HG02623 (cell line): ENCODE data around the gene CTF1.
"Not testable (repeated sequence)": the region's sequence is repeated elsewhere in the genome, so short reads cannot be mapped to it uniquely, and the experiment has no call there.

Source experiments
- ATAC-seq: cut with Tn5 transposase; IDR thresholded peaks from one replicate; pipeline ENCODE4 v1.9.1; 2021; ENCODE audit warnings: moderate library complexity; ENCODE audit not compliant: unreplicated experiment

Gene CTF1

GRCh38 chr16:30928390-30928789, 32.0 kb downstream of the CTF1 start:
- no peak for ATAC-seq

- no peak for ATAC-seq
Measured at GRCh38 chr16:30929167-30929566, 32.8 kb downstream of the CTF1 start.

GRCh38 chr16:30930160-30930571, 33.8 kb downstream of the CTF1 start:
- no peak for ATAC-seq

- ATAC-seq, result no peak
Measured at GRCh38 chr16:30931068-30931650, 34.7 kb downstream of the CTF1 start.

GRCh38 chr16:30934827-30935557, 38.6 kb downstream of the CTF1 start:
- ATAC-seq, result no peak

- ATAC-seq, result no peak
Measured at GRCh38 chr16:30937692-30938091, 41.3 kb downstream of the CTF1 start.

GRCh38 chr16:30939571-30939970, 43.2 kb downstream of the CTF1 start:
- not testable (repeated sequence) for ATAC-seq

- peak; percentile 75 for ATAC-seq
Measured at GRCh38 chr16:30941600-30942425, 45.4 kb downstream of the CTF1 start.

GRCh38 chr16:30942426-30942806, 46.0 kb downstream of the CTF1 start:
- ATAC-seq, result no peak

GRCh38 chr16:30944352-30944751, 47.9 kb downstream of the CTF1 start:
- ATAC-seq, result no peak

- no peak for ATAC-seq
Measured at GRCh38 chr16:30946671-30947540, 50.5 kb downstream of the CTF1 start.

- ATAC-seq, result no peak
Measured at GRCh38 chr16:30947541-30947858, 51.1 kb downstream of the CTF1 start.

GRCh38 chr16:30947859-30948666, 51.6 kb downstream of the CTF1 start:
- peak; percentile 4 for ATAC-seq

GRCh38 chr16:30948667-30949649, 52.5 kb downstream of the CTF1 start, which contains the start of gene ORAI3:
Gene ORAI3 (plus strand): TSS chr16:30949068. CDS start chr16:30949290, 222 bp downstream.
- ATAC-seq, result peak; percentile 58

GRCh38 chr16:30949650-30950515, 53.5 kb downstream of the CTF1 start:
- peak; percentile 28 for ATAC-seq

GRCh38 chr16:30950516-30951065, 54.2 kb downstream of the CTF1 start:
- ATAC-seq, result no peak

- no peak for ATAC-seq
Measured at GRCh38 chr16:30951193-30951592, 54.8 kb downstream of the CTF1 start.

GRCh38 chr16:30951750-30952149, 55.3 kb downstream of the CTF1 start:
- ATAC-seq, result no peak
